Adipose tissue (tissue), 3 donors: ENCODE data around the gene SIK3. TPM values are rescaled to one million over a fixed set of nuclear protein-coding genes. Genes with fewer than 3 reads are reported as not detected.
"Not testable (repeated sequence)": the region's sequence is repeated elsewhere in the genome, so short reads cannot be mapped to it uniquely, and the experiment has no call there.

Experiments
- H3K27ac ChIP-seq: one replicate; pipeline ENCODE4 v1.5.1; 2013; ENCODE audit warnings: low read depth, low read length
- WGBS, 3 donors: extraction: QIAGEN DNeasy Blood & Tissue Kit; methylation state at CpG; one replicate each; pipeline ENCODE4 v1.1.7; 2013; 5-methylcytosine and 5-hydroxymethylcytosine counted together
- polyA plus RNA-seq, 3 donors: library from polyadenylated mRNA; stranded (reverse); fragments of 200-250 nt; gene quantifications; one replicate each; pipeline ENCODE4 v1.2.3, GENCODE V29; 2013
- donor health status: healthy with polysubstance abuse.
- donor health status: Bipolar disorder and iron deficiency.
- donor health status: healthy.

The SIK3 gene
- polyA plus RNA-seq, 3 donors: 8.5 to 13.8 (median 11.2) TPM

DNA sequence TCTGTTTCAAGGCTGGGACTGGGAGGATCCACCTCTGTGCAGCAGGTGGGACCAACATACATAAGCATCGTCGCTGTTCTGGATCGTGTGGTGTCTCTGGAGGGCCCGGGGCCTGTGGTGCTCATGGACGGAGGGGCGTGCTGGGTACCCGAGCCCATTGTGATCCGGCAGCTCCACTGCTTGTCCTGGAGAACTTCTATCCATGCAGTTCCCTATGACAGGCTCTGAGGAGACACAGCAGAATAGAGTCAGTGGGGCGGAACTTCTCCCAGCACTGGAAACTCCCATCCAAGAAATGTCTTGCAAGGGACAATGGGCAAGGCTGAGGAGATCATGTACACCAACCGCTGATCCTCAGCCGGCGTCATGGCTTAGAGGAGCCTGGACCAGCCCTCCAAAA, 249.2 kb downstream of the SIK3 start:
- WGBS, 3 donors: 95 to 96% (median 96%) methylated on average over 12 of the region's 12 CpGs
- no peak overlapping the region for H3K27ac ChIP-seq

GRCh38 chr11:116847612-116848011, 250.6 kb downstream of the SIK3 start:
- 88 to 99% (median 96%) methylated on average over 4 of the region's 4 CpGs for WGBS, 3 donors
- no peak overlapping the region for H3K27ac ChIP-seq

- WGBS, 3 donors: 85 to 93% (median 91%) methylated on average over 4 of the region's 4 CpGs
- H3K27ac ChIP-seq: no peak overlapping the region
Measured at GRCh38 chr11:116844722-116845121, 253.5 kb downstream of the SIK3 start.

- no peak overlapping the region for H3K27ac ChIP-seq
- 91 to 96% (median 95%) methylated on average over 9 of the region's 9 CpGs for WGBS, 3 donors
Measured at GRCh38 chr11:116843661-116844060, 254.6 kb downstream of the SIK3 start.

- 78 to 90% (median 83%) methylated on average over 4 of the region's 4 CpGs for WGBS, 3 donors
Measured at GRCh38 chr11:116842909-116843308, 255.3 kb downstream of the SIK3 start.

DNA sequence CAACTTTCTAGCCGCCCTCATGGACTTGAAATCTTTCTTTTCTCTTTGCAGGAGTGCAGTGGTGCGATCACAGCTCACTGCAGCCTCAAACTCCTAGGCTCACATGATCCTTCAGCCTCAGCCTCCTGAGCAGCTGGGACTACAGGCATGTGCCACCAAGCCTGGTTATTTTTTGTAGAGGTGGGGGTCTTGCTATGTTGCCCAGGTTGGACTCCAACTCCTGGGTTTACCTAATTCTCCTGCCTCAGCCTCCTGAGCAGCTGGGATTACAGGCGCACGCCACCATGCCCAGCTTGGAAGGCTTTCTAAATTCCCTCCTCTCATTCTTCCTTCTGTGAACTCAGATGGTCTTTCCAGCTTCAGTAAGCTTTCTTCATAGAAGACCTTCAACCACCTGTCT, 256.1 kb downstream of the SIK3 start:
- WGBS, 3 donors: 96 to 99% (median 96%) methylated on average over 4 of the region's 4 CpGs
- H3K27ac ChIP-seq: no peak overlapping the region

More at GRCh38 chr11:116842909-116843308, 255.3 kb downstream of the SIK3 start:
- H3K27ac ChIP-seq: no peak overlapping the region

DNA sequence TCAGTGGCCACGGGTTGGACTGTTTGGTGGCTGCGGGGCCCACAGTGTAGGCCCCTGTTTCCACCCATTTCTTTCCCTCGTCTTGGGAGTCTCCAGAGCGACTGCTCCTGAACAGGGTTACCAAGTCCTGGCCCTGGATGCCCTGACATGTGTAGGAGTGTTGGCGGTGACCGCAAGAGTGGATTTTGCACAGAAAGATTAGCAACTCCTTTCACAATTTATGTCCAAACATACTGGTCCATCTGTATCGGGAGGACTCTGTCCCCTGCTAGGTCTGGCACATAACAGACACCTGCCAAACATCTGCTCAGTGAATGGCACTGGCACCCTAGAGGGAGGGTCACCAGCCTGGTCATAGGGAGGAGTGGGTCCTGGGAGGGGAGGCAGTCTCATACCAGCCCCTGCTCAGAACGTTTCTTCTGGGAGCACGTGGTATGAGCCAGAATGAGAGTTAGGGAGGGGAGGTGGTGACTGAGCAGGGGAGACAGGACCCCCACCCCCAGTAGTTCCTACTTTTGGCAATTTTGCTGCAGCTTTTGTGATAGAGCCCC, 257.4 kb downstream of the SIK3 start:
- no peak overlapping the region for H3K27ac ChIP-seq
- WGBS, 3 donors: 73 to 79% (median 75%) methylated on average over 9 of the region's 9 CpGs

DNA sequence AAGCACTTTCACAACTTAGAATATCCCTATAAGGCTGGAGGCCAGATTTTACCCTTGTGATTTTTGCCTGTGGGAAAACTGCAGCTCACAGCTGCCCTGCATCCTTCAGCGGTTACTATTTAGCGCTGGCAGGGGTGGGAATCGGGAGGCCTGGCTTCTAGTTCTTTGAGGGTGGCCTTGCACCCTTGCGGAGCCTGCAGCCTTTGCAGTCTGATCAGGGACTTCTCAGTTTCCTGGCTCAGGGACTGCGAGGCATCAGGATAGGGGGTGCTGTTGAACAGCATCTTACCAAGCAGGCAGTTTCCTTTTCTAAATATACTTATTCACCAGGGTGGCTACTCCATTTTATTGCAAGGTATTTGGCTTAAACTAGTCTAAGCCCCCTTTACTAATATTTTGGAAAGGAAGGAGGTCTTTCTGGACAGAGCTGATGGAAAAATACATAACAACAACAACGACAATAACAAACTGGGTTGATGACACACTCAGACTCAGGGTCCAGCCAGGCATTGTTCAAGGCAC, 257.9 kb downstream of the SIK3 start:
- 33 to 66% (median 51%) methylated on average over 6 of the region's 6 CpGs for WGBS, 3 donors
- H3K27ac ChIP-seq: no peak overlapping the region

DNA sequence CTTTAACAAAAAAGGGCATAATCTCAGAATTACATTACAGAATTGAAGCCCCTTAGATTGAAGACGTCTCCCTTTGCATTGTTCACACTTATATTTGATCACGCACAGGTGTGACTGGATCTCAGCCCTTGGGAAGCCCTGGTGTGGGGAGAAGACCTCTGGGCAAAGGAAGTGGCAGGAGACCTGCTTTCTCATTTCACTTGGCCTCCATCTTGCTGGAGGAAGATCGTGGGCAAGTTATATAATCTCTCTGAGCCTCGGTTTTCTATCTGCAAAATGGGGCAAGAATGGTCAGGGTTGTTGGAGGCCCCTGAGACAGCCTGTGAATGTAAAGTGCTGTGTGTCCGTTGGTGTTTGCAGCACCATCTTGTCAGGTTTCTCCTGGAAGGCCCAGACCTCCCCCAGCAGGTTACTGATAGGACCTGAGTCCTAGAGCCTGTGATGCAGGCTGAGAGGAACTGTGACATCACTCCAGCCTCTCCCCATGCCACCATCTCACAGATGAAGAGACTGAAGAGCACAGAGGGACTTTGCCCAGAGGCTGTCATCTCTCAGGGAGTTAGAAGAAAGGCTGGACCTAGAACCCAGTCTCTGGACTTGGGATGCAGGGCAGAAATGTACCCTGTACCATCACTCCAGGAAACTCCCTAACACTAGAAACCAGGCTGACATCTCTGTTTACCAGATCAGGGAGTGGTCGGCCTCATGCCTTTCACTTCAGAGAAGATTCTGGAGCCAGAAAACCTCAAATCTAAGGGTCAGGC, 259.7 kb downstream of the SIK3 start:
- WGBS, 3 donors: 89 to 90% (median 89%) methylated on average over 6 of the region's 6 CpGs
- no peak overlapping the region for H3K27ac ChIP-seq

- no peak within 1 kb of the TSS for H3K27ac ChIP-seq
- WGBS, 3 donors: 75 to 80% (median 76%) methylated on average over 18 to 19 of the region's 19 CpGs
Measured at GRCh38 chr11:116837231-116838091, 260.8 kb downstream of the SIK3 start, which contains the start of gene APOA1. TSS of gene APOA1 (minus strand) at chr11:116837622. CDS start at chr11:116837387, 235 bp downstream.

DNA sequence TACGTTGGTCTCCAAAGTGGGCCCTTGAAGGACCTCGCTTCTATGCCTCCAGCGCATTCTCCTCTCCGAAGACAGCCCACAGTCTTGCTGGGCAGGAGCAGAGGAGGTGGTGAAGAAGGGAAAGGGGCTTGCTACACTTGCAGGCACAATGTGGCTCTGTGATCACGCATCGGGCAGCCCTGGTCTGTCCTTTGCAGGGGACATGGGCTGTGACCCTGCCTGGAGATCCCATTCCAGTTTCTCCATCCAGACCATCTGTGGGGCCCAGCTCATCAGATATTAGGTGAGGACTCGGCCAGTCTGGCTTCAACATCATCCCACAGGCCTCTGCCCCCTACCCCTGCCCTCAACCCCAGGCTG, 261.6 kb downstream of the SIK3 start:
- WGBS, 3 donors: 85 to 92% (median 91%) methylated on average over 7 of the region's 7 CpGs
- no peak overlapping the region for H3K27ac ChIP-seq

DNA sequence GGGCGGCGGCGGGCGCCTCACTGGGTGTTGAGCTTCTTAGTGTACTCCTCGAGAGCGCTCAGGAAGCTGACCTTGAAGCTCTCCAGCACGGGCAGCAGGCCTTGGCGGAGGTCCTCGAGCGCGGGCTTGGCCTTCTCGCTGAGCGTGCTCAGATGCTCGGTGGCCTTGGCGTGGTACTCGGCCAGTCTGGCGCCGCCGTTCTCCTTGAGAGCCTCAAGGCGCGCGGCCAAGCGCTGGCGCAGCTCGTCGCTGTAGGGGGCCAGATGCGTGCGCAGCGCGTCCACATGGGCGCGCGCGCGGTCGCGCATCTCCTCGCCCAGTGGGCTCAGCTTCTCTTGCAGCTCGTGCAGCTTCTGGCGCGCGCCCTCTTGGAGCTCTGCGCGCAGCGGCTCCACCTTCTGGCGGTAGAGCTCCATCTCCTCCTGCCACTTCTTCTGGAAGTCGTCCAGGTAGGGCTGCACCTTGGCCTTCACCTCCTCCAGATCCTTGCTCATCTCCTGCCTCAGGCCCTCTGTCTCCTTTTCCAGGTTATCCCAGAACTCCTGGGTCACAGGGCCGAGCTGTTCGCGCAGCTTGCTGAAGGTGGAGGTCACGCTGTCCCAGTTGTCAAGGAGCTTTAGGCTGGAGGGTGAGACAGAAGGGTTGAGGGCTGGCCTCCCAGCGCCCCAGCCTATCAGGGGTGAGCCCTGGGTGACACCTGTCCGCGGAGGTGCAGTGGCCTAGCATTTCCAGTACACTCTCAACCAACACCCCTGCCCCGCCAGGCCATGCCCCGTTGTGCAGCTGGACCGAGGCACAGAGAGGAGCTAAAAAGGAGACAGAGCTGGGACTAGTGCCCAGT, 262.2 kb downstream of the SIK3 start:
- H3K27ac ChIP-seq: no peak overlapping the region
- 12% methylated on average over 57 of the region's 57 CpGs for WGBS, 3 donors

DNA sequence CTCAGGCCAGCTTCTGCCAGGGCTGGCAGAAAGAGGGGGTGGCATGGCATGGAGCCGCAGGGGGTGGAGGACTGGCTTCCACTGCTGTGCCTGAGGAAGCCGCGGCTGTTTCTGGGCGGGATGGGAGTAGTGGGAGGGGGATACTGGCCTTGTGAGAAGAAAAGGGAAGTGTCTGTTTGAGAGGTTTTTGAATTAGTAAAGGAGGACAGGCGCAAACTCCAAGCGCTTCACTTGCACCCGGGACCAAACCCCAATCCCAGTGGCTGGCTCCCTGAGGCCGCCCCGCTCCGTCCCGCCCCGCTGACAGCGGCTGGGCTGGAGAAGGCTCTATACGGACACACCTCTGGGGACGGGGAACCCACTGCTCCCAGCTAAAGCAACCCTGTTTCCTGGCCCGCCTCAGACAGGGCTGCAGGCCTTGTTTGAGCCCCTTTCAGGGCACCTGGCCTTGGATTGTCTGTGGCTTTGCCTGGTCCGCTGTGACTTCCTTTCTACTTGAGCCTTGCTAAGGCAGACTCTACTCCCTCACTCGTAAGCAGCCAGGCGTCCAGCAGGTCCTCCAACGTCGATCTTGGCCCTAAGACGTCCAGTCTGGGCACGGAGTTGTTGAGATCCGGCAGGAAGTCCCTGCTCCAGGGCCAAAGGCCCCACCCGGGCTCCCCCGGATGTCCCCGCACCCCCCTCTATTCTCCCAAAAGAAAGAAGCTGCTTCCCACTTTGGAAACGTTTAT, 263.0 kb downstream of the SIK3 start:
- no peak overlapping the region for H3K27ac ChIP-seq
- WGBS, 3 donors: 26 to 54% (median 32%) methylated on average over 28 of the region's 28 CpGs

DNA sequence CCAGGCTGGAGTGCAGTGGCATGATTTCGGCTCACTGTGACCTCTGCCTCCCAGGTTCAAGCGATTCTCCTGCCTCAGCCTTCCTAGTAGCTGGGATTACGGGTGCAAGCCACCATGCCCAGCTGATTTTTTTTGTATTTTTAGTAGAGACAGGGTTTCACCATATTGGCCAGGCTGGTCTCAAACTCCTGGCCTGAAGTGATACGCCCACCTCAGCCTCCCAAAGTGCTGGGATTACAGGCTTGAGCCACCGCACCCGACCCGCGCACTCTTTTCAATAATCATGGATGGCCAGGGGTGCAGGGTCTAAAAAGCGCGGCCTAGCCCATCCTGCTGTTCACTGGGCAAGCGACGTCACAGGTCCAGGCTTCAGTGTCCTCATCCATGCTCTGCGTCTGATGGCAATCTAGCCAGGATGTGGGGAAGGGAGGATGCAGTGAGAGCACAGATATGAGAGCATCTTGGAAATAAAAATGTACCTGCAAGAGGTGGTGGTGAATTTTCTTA, 263.6 kb downstream of the SIK3 start:
- not testable (repeated sequence) for H3K27ac ChIP-seq

DNA sequence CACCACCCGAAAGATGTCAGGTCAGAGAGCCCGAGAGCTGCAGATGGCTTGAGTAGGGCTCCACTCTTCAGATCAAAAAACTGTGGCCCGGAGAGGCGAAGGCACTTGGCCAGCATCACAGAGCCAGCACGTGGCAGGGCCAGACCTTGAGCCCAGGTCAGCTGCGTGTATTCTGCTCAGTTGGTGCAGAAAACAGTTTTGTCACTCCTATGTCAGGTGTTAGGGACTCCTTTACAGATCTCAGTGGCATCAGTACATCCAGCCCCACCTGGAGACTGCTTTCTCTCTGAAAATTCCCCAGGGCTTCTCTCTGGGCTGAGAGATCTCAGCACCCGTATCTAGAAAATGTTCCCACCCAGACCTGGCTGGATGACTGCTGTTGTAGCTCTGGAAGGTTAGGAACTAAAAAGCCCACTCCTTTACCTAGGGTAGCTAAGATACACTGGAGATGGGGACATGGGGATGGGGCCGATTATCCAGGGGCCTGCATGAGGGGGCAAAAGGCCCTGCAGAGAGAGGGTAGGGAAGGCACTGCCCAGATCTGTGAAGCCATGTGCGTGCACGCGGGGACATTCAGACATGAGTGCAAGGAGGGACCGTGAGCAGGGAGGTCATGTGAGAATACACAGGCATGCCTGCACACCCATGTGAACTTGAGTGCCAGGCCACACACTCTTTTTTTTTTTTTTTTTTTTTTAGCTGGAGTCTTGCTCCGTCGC, 264.3 kb downstream of the SIK3 start:
- WGBS, 3 donors: 71 to 95% (median 91%) methylated on average over 12 to 14 of the region's 14 CpGs
- no peak overlapping the region for H3K27ac ChIP-seq

More for the DNA sequence above, 263.6 kb downstream of the SIK3 start:
- WGBS, 3 donors: 75 to 85% (median 75%) methylated on average over 13 of the region's 13 CpGs

- H3K27ac ChIP-seq: no peak overlapping the region
- 93 to 95% (median 94%) methylated on average over 10 of the region's 10 CpGs for WGBS, 3 donors
Measured at GRCh38 chr11:116833491-116833815, 264.8 kb downstream of the SIK3 start.
